Activated T-cell treated with anti-CD3 and anti-CD28 coated beads, Interleukin-2, amount 50 U/mL, for 1 hour (primary cell): ENCODE measurements around the gene F10.

Experiments used
- DNase-seq: peaks from one replicate; pipeline ENCODE4 v3.0.0-alpha.2; 2020

Gene F10

DNA sequence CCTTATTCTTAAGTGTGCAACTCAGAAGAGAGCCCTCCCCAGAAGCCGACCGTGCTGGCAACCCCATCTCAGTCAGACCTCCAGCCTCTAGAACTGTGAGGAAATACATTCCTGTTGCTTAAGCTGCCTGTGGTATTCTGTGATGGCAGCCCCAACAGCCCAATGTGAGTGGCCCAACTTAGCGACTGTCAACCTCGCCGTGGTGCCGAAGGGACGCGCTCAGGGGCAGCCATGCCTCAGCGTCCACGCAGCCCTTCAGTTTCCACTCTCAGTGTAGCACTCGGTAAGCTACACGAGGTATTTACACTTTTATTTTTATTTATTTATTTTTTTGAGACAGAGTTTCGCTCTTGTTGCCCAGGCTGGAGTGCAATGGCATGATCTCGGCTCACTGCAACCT lies 54.2 kb downstream of the F10 start:
- DNase-seq = no peak

- DNase-seq = no peak
Observed at GRCh38 chr13:113178070-113178895, 55.7 kb downstream of the F10 start.

DNA sequence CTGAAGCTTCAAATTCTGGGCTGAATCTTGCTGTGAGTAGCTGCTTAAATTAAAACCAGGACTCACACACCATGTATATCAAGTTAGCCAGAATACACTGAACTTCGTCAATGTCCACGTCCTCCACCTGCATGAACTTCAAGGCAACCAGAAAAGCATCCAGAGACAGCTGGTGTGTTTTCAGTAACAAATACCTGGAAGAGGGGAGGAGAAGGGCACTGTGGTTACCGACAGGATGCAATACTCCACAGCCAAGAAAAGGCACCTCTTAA lies 56.2 kb downstream of the F10 start:
- no peak for DNase-seq

DNA sequence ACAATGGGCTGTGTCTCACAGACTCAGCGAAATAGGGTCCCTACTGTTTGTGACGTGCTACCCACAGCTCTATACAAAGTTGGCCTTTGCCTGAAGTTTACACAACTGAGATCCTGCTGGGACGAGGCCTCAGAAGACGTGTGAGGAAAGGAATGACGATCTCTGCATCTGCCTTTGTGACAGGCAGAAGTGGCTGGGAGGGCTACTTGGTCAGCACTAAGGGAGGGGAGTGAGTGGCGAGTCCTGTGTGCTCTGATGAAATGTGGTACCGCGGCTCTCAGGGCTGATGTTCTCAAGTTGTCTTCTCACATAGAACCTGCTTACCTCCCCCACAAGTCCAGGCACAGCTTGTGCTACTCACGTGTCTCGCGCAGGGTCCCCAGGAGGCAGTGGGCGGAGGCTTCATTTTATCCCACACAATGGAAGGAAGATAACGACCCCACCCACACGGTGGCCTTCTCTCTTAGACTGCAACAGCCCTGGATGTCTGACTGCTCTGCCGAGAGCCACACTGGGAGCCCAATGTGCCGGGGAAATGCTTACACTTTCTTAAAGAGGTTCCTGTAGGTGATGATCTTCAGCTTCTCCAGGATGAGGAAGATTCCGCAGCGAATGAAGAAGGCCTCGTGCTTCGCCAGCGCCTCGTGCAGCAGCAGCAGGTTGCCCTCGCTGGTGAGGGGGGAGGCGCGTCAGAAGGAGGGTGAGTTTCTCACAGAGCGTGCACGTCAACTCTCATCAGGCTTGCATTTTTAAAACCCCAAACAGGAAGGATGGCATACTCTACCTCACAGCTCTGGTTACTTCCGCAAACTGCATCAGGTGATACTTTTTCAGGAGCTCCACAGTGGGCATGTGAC lies 57.0 kb downstream of the F10 start:
- no peak for DNase-seq

DNA sequence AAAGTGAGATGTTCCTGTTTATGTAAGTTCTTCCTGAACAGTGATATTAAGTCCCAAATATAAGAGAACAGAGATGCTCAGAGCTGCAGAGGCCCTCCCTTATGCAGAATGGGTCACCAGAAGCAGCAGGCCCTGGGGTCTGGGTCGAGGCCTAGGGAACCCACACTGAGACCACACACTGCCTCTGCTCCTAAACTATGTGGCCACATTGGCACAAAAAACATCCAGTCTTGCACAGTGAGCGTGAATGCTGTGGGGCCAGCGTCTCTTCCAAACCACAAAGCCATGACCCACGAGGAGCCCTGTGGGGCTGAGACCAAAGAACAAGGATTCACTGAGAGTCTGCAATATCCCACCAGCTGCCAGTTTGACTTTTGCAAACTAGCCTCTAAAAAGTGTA lies 59.4 kb downstream of the F10 start:
- DNase-seq = no peak

GRCh38 chr13:113183450-113184129 lies 61.0 kb downstream of the F10 start:
- DNase-seq = no peak

GRCh38 chr13:113184568-113185440 lies 62.2 kb downstream of the F10 start:
- no peak for DNase-seq

- no peak for DNase-seq
Observed at GRCh38 chr13:113186061-113186900, 63.7 kb downstream of the F10 start.

DNA sequence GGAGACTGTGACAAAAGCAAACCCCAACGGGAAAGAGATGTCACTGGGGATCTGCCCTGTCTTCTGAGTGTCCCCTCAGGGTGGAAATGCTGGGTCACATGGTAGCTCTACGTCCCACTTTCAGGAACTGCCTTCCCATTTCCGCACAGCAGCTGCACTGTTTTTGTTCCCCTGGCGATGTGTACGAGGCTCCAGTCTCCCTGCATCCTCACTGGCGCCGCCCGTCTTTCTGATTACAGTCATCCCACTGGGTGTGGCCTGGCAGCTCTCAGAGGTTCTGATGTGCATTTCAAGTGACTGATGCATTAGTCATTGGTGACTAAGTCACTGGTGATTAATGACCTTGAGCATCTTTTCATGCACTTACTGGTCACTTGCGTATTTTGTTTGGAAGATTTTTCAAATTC lies 64.7 kb downstream of the F10 start:
- no peak for DNase-seq

DNA sequence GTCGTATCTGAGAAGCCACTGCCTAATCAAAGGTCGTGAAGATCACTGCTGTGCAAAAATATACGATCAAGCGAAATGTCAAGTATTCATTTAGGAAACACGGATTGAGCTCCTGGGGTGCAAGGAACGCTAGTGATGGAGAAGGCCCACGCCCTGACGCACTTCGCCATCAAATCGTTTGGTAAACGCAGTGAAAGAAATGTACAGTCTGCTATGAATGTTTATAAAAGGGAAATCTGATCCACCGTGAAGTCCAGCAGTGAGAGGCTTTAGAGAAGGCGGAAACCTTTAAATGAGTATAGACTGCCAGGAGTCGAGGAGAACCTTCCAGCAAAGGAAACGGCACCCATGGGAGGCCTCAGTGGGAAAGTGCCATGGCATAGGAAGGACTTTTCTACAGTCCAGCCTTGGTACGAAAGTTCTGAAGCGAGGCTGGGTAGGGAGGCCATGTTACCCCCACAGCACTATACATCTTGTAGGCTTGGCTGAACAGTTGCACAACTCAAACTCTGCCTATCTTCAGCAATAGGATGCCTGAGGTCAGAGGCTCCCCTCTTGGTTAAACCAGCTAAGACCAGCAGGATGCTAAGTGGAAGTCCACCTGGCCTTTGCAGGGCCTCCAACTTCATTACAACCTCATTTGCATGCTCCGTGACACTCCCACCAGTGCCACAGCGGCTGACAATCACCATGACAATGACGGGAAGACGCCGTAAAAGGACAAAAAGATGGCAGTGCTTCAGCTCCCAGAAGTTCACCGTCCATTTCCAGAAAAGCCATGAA lies 65.5 kb downstream of the F10 start:
- DNase-seq = no peak

DNA sequence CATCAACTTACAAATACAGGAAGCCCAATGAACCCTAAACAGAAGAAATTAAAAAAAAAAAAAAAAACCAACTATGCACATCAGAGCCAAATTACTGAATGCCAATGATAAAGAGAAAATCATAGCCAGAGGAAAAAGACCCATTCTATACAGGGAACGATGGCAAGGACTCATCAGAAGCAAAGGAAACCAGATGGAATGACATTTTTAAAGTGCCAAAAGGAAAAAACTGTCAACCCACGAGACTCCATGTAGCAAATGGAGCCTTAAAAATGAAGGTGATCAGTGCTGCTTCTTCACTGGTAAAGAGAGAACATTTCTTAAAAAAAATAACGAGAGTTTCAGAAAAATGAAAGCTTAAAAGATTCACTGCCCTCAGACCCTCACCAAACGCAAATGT lies 67.6 kb downstream of the F10 start:
- no peak for DNase-seq

GRCh38 chr13:113192279-113192678 lies 69.7 kb downstream of the F10 start:
- DNase-seq = no peak

DNA sequence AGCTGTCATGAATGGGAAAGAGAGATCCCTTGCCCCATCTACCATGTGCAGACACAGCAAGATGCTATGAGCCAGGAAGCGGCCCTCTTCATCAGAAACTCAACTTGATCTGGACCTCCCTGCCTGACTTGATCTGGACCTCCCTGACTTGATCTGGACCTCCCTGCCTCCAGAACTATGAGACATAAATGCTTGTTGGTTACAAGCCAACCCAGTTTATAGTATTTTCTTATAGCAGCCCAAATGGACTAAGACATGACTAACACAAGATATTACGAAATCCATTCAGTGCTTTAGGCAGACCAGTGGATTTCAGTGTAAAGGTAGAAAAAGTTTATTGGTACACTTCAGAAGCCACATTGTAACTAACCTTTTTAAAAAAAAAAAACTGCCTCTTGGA lies 70.3 kb downstream of the F10 start:
- no peak for DNase-seq

DNA sequence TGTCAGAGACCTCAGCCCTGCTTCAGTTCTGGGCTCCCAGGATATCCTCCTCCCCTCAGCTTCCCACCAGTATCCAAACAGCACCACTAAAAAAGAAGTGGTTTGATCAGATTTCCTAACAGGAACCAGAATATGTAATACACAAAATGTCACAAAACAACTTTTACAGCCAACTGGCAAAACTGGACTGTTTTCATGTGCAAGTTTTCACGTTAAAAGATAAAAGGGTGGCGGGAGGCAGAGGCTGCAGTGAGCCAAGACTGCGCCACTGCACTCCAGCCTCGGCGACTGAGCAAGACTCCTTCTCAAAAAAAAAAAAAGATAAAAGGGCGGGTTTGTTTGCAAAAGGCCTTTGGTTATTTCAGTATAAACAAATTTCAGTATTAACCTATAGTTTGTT lies 72.8 kb downstream of the F10 start:
- no peak for DNase-seq

GRCh38 chr13:113196970-113197737 lies 74.6 kb downstream of the F10 start:
- no peak for DNase-seq
